ENCODE data around the gene ARHGAP6. TPM values are rescaled to one million over a fixed set of nuclear protein-coding genes. Genes with fewer than 3 reads are reported as not detected.
A peak's percentile ranks its signal among the peaks of the same experiment; 100 is the strongest.

Gene ARHGAP6
- total RNA-seq, 4 donors from 2014 or later, result 0.64 to 9.5 (median 2.3) TPM

GRCh38 chrX:11537141-11537540, 128.6 kb downstream of the ARHGAP6 start:
- intact Hi-C loops (cut with DNase I), result loop anchor here (10.0 kb wide), 2 partner anchors 238 to 392 kb away; no protein-coding TSS in a partner anchor
- Histone ChIP-seq H3K4me1 (no peaks in the 10 kb centered on the region), H3K27ac (no peak overlapping the region), H3K9me3 (no peaks in the 10 kb centered on the region), H3K4me3 (no peak overlapping the region), H3K27me3 (no peaks in the 10 kb centered on the region), H3K36me3 (no peaks in the 10 kb centered on the region)
- no peak for DNase-seq
- TF ChIP-seq POLR2A (IDR thresholded peaks at IDR 0.05) (no peak), CTCF (IDR thresholded peaks at IDR 0.05) (no peak)
- 55 to 60% methylated on average over 5 of the region's 5 CpGs for WGBS, 2 donors

GRCh38 chrX:11535156-11535919, 130.4 kb downstream of the ARHGAP6 start:
- no peak for DNase-seq
- Histone ChIP-seq H3K36me3 (no peaks in the 10 kb centered on the region), H3K4me3 (no peak overlapping the region), H3K27ac (no peak overlapping the region), H3K27me3 (no peaks in the 10 kb centered on the region), H3K9me3 (no peaks in the 10 kb centered on the region), H3K4me1 (no peaks in the 10 kb centered on the region)
- TF ChIP-seq CTCF (IDR thresholded peaks at IDR 0.05), result no peak
- TF ChIP-seq POLR2A (IDR thresholded peaks at IDR 0.05), result no peak
- 70 to 77% methylated on average over 5 of the region's 5 CpGs for WGBS, 2 donors
- intact Hi-C loops (cut with DNase I), result loop anchor here (10.0 kb wide), 2 partner anchors 239 to 391 kb away; no protein-coding TSS in a partner anchor

DNA sequence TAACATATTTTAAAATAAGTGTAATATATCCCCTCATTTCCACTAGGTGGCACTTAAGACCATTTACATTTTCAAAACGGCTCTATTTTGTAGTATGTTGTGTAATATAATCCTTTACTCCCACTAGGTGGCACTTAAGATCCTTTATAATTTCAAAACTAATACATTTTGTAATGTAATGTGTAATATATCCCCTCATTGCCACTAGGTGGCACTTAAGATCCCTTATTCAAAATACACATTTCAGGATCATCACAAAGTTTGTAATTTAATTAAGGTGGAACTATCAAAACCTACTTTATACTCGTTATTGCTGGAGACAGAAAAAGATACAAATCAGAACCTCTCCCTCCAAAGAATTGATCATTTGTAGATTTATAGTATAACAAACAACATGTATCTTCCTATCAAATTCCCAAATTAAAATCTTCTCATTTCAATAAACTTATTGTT, 132.5 kb downstream of the ARHGAP6 start:
- Histone ChIP-seq H3K36me3 (no peaks in the 10 kb centered on the region), H3K27ac (peak overlapping the region in 1 of 4 donors; percentile 17), H3K4me3 (no peak overlapping the region), H3K9me3 (no peaks in the 10 kb centered on the region), H3K4me1 (no peaks in the 10 kb centered on the region), H3K27me3 (no peaks in the 10 kb centered on the region)
- DNase-seq, result no peak
- WGBS, 2 donors, result 0% methylated on average over 2 of the region's 2 CpGs
- TF ChIP-seq POLR2A (IDR thresholded peaks at IDR 0.05) (no peak), CTCF (IDR thresholded peaks at IDR 0.05) (peak; percentile 77 to 98 (median 94))
- intact Hi-C loops (cut with DNase I), result loop anchor here (10.0 kb wide), 2 partner anchors 242 to 388 kb away; no protein-coding TSS in a partner anchor

DNA sequence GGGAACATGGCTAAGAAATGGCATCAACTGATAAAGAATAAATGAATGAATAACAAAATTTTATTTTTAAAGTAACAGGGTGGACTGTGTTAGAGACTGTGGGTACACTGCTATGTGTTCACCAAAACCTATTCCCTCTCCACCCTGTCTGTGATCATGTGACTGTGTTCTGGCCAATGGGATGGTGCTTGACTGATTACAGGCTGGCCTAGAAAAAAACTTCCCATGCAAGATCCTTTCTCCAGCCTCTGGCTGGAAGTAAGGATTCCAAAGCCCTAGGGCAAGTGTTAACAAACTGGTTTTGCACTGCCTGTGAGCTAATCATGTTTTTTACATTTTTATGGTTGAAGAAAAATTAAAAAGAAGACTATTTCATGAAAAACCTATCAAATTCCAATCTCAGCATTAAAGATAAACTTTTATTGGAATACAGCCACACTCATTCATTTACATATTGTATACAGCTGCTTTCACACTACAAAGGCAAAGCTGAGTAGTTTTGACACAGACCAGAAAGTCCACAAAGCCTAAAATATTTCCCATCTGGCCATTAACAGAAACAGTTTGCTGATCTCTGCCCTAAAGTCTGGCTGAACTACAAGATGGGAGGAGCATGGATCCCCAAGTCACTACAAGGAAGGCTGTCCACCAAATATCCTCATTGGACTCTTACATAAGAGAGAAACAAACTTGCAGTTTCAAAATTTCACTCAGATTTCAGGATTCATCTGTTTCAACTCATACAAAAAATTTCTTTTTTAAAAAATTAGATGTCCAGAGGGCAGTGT, 133.2 kb downstream of the ARHGAP6 start:
- Histone ChIP-seq H3K4me1 (no peaks in the 10 kb centered on the region), H3K27ac (peak overlapping the region in 1 of 4 donors; percentile 17), H3K9me3 (no peaks in the 10 kb centered on the region), H3K36me3 (no peaks in the 10 kb centered on the region), H3K4me3 (no peak overlapping the region), H3K27me3 (no peaks in the 10 kb centered on the region)
- no peak for DNase-seq
- intact Hi-C loops (cut with DNase I), result loop anchor here (10.0 kb wide), 2 partner anchors 242 to 388 kb away; no protein-coding TSS in a partner anchor
- TF ChIP-seq POLR2A (IDR thresholded peaks at IDR 0.05), result no peak
- no peak for TF ChIP-seq CTCF (IDR thresholded peaks at IDR 0.05)

DNA sequence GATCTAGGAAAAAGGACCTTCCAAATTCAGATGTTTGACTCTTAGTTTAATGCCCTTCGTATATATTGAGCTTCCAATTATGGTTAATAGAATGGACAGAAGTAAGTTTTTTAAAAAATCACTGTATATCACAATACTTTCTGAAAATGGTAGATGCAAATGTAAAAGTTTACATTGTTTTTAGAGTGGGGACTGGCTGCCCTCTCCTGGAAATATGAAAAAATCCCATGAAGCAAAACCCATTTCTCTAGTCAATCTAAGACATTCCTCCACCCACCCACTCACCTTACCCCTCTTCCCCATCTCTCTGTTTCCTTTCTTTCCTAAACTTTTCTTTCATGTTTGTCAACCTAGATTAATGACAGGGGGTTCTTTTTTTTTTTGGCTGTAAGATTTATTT, 134.5 kb downstream of the ARHGAP6 start:
- no peak overlapping the region for H3K27ac ChIP-seq

More for the DNA sequence above, 134.5 kb downstream of the ARHGAP6 start:
- no peak for DNase-seq
- TF ChIP-seq CTCF (IDR thresholded peaks at IDR 0.05) (peak in 1 of 6 experiments; percentile 29), POLR2A (IDR thresholded peaks at IDR 0.05) (no peak)
- H3K4me3 ChIP-seq, result no peak overlapping the region
- WGBS, 2 donors, result 17 to 30% methylated on average over 1 of the region's 1 CpG
- intact Hi-C loops (cut with DNase I), result loop anchor here (10.0 kb wide), 2 partner anchors 244 to 386 kb away; no protein-coding TSS in a partner anchor
- no peaks in the 10 kb centered on the region for H3K36me3 ChIP-seq
- no peaks in the 10 kb centered on the region for H3K9me3 ChIP-seq
- H3K27me3 ChIP-seq, result no peaks in the 10 kb centered on the region
- no peaks in the 10 kb centered on the region for H3K4me1 ChIP-seq
